SU-DHL-6 (cell line): ENCODE data around the gene PALM.

Experiments used
- EZH2phosphoT487 ChIP-seq: fragments of 200-600 bp; sonication (generic), shearing (Covaris generic); conservative IDR thresholded peaks from 2 replicates; pipeline ENCODE4 v1.6.1; 2018; ENCODE audit warnings: mild to moderate bottlenecking, antibody characterized with exemption, low read length, moderate library complexity, mixed read lengths
- TF ChIP-seq, protein P1 (sequence below): fragments of 200-600 bp; sonication (generic); IDR thresholded peaks from one replicate; pipeline ENCODE4 v1.5.1; 2017; ENCODE audit warnings: antibody characterized with exemption, mild to moderate bottlenecking, low read length, moderate library complexity; ENCODE audit not compliant: insufficient read depth, poor library complexity, severe bottlenecking

GRCh38 chr19:715347-715746 is 6.6 kb downstream of the PALM start:
- no peak for TF ChIP-seq EZH2phosphoT487
- TF ChIP-seq, protein P1, sequence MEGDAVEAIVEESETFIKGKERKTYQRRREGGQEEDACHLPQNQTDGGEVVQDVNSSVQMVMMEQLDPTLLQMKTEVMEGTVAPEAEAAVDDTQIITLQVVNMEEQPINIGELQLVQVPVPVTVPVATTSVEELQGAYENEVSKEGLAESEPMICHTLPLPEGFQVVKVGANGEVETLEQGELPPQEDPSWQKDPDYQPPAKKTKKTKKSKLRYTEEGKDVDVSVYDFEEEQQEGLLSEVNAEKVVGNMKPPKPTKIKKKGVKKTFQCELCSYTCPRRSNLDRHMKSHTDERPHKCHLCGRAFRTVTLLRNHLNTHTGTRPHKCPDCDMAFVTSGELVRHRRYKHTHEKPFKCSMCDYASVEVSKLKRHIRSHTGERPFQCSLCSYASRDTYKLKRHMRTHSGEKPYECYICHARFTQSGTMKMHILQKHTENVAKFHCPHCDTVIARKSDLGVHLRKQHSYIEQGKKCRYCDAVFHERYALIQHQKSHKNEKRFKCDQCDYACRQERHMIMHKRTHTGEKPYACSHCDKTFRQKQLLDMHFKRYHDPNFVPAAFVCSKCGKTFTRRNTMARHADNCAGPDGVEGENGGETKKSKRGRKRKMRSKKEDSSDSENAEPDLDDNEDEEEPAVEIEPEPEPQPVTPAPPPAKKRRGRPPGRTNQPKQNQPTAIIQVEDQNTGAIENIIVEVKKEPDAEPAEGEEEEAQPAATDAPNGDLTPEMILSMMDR: no peak
